ELR (cell line): ENCODE data around the gene MAP1B.

Experiments used
- DNase-seq: peaks from one replicate; pipeline ENCODE4 v3.0.0-alpha.2; 2015; ENCODE audit warnings: low read depth

The MAP1B gene

GRCh38 chr5:72251386-72251785 lies 144.1 kb downstream of the MAP1B start:
- DNase-seq, result no peak

- DNase-seq, result no peak
Measured at GRCh38 chr5:72252008-72252407, 144.7 kb downstream of the MAP1B start.

GRCh38 chr5:72252574-72253155 lies 145.4 kb downstream of the MAP1B start:
- peak; percentile 44 for DNase-seq

GRCh38 chr5:72255237-72255636 lies 148.0 kb downstream of the MAP1B start:
- no peak for DNase-seq

- DNase-seq, result no peak
Measured at GRCh38 chr5:72255670-72256069, 148.4 kb downstream of the MAP1B start.

GRCh38 chr5:72256536-72256935 lies 149.3 kb downstream of the MAP1B start:
- DNase-seq, result peak; percentile 38
